ENCODE measurements around the gene ZBTB47. TPM values are rescaled to one million over a fixed set of nuclear protein-coding genes. Genes with fewer than 3 reads are reported as not detected.

Gene ZBTB47
- total RNA-seq, 3 donors from 2014 or later (not counting 1 experiment from before 2014, with no cell fraction given), result 2.1 to 3.0 (median 3.0) TPM

DNA sequence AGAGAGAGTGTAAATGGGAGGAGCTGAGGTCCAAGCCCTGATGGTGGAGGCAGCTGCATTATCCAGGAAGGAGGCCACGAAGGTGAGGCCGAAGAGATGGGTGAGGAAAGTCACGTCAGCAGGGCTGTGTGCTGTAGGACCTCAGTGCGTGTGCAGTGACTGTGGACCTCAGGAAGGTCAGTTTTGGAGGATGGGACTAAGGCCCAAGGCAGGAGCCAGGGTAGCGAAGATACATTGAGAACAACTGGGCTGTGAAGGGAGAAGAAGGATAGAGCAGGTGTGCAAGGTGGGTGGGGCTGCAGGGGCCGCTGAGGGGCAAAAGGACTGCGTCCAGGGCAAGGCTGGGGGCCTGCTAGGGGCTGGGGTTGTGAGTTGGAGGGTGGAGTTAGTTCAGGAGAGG, 36.7 kb downstream of the ZBTB47 start:
- intact Hi-C loops (cut with micrococcal nuclease), result no loop called here
- TF ChIP-seq, protein P1, sequence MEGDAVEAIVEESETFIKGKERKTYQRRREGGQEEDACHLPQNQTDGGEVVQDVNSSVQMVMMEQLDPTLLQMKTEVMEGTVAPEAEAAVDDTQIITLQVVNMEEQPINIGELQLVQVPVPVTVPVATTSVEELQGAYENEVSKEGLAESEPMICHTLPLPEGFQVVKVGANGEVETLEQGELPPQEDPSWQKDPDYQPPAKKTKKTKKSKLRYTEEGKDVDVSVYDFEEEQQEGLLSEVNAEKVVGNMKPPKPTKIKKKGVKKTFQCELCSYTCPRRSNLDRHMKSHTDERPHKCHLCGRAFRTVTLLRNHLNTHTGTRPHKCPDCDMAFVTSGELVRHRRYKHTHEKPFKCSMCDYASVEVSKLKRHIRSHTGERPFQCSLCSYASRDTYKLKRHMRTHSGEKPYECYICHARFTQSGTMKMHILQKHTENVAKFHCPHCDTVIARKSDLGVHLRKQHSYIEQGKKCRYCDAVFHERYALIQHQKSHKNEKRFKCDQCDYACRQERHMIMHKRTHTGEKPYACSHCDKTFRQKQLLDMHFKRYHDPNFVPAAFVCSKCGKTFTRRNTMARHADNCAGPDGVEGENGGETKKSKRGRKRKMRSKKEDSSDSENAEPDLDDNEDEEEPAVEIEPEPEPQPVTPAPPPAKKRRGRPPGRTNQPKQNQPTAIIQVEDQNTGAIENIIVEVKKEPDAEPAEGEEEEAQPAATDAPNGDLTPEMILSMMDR (IDR thresholded peaks at IDR 0.05), result no peak
- H3K4me1 Mint-ChIP-seq, result peaks cover 0 to 5% of the 10 kb centered on the region in 2 donors

DNA sequence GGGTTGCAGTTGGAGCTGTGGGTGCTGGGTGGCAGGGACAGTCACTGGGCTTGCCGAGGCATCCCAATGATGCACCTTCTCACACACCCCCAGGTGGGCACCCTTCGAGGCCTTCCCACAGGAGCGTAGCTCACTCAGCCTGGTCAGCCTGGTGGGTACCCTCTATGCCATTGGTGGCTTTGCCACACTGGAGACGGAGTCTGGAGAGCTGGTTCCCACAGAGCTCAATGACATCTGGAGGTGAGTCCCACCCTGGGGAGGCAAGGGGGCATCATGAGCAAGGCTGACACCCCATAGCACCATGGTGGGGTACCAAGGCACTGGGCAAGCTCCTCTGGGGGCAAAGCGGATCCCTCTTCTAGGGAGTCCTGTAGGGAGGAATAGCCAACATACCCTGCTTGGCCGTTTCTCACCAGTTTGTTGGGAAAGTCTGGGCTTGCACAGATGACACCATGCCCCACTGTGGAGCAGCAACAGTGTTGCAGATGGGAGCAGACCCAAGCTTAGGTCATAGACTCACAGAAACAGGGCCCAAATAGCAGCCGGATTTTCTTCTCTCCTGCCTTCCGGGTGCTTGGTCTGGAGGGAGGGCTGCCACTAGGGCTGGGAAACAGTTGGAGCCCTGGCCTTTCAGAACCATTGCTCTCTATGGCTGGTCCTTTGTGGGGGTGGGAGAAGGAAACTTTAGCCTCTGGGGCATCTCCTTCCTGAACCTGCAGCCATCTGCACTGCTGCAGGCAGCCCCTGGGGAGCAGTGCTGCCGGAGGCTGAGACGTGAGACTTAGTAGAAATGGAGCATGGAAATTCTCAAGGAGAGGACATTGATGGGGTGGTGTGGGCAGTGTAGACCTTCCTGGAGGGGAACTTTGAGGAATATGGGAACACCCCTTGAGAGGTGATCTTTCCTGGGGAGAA, 37.5 kb downstream of the ZBTB47 start:
- no peaks in the 10 kb centered on the region for H3K27me3 ChIP-seq (ENCODE audit: control insufficient read depth, insufficient read depth, low read length)
- intact Hi-C loops (cut with micrococcal nuclease), result no loop called here
- TF ChIP-seq, protein P1 (IDR thresholded peaks at IDR 0.05), result no peak
- H3K36me3 ChIP-seq (ENCODE audit: control insufficient read depth, insufficient read depth, low read length), result no peaks in the 10 kb centered on the region
- Mint-ChIP-seq H3K9me3 (no peaks in the 10 kb centered on the region), H3K36me3 (no peaks in the 10 kb centered on the region), H3K27me3 (ENCODE audit: low read depth in 2 of 2) (peaks cover 0 to 8% of the 10 kb centered on the region in 2 donors), H3K4me1 (peaks cover 0 to under 1% of the 10 kb centered on the region in 2 donors), H3K27ac (no peak overlapping the region), H3K4me3 (no peak overlapping the region)
- no peak for ATAC-seq
- H3K9me3 ChIP-seq (ENCODE audit: control insufficient read depth, insufficient read depth, low read length), result no peaks in the 10 kb centered on the region
- no peak for DNase-seq
- no peak overlapping the region for H3K27ac ChIP-seq (ENCODE audit: low read length)
- H3K4me3 ChIP-seq (ENCODE audit: low read length), result no peak overlapping the region
- WGBS (ENCODE audit: insufficient coverage), result 83% methylated on average over 10 of the region's 10 CpGs
- no peaks in the 10 kb centered on the region for H3K4me1 ChIP-seq (ENCODE audit: control insufficient read depth, insufficient read depth, low read length)

More for the DNA sequence above, 36.7 kb downstream of the ZBTB47 start:
- Histone ChIP-seq H3K36me3 (ENCODE audit: control insufficient read depth, insufficient read depth, low read length) (no peaks in the 10 kb centered on the region), H3K9me3 (ENCODE audit: control insufficient read depth, insufficient read depth, low read length) (no peaks in the 10 kb centered on the region), H3K4me3 (ENCODE audit: low read length) (no peak overlapping the region), H3K4me1 (ENCODE audit: control insufficient read depth, insufficient read depth, low read length) (no peaks in the 10 kb centered on the region), H3K27me3 (ENCODE audit: control insufficient read depth, insufficient read depth, low read length) (no peaks in the 10 kb centered on the region), H3K27ac (ENCODE audit: low read length) (no peak overlapping the region)
- WGBS (ENCODE audit: insufficient coverage), result 79% methylated on average over 7 of the region's 7 CpGs
- no peak for DNase-seq
- no peak overlapping the region for H3K27ac Mint-ChIP-seq
- H3K9me3 Mint-ChIP-seq, result no peaks in the 10 kb centered on the region
- no peak for ATAC-seq
- no peak overlapping the region for H3K4me3 Mint-ChIP-seq
- peaks cover 0 to 8% of the 10 kb centered on the region in 2 donors for H3K27me3 Mint-ChIP-seq (ENCODE audit: low read depth in 2 of 2)
- no peaks in the 10 kb centered on the region for H3K36me3 Mint-ChIP-seq

DNA sequence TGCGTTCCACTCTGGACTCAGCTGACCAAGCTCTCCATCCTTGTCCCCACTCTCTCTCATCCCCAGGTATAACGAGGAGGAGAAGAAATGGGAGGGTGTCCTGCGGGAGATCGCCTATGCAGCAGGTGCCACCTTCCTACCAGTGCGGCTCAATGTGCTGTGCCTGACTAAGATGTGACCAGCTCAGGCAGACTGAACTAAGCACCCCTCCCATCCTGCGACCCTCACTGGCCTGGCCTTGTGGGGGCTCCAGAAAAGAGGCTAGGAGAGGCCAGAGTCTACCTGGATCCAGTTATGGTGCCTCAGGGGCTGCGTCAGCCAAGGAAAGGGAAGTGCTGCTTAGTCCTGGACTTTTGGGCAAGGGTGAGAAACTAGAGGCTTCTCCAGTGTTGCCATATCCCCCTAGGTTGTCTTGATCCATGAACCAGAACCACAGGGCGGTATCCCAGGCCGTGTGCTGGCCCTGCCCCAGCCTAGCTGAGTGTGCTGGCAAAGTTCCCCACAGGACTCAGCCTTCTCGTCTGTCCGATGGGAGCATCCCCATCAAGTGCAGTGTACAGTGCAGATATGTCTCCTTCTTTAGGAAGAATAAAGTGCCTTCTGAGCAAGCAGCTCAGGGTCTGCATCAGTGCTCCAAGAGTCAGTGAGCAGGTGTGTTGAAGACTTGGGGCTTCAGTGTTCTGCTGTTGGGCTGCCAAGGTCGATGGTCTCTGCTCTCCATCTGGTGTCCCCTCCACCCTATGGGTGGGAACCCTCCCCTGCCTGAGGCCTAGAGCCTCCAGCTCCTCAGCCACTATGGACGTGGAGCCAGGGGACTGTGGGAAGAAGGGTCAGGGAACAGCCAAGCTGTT, 38.5 kb downstream of the ZBTB47 start:
- DNase-seq (no peak), ATAC-seq (no peak)
- H3K9me3 Mint-ChIP-seq, result no peaks in the 10 kb centered on the region
- Histone ChIP-seq H3K4me1 (ENCODE audit: control insufficient read depth, insufficient read depth, low read length) (no peaks in the 10 kb centered on the region), H3K27ac (ENCODE audit: low read length) (no peak overlapping the region), H3K36me3 (ENCODE audit: control insufficient read depth, insufficient read depth, low read length) (no peaks in the 10 kb centered on the region), H3K27me3 (ENCODE audit: control insufficient read depth, insufficient read depth, low read length) (no peaks in the 10 kb centered on the region), H3K4me3 (ENCODE audit: low read length) (no peak overlapping the region), H3K9me3 (ENCODE audit: control insufficient read depth, insufficient read depth, low read length) (no peaks in the 10 kb centered on the region)
- no peak overlapping the region for H3K4me3 Mint-ChIP-seq
- H3K27me3 Mint-ChIP-seq (ENCODE audit: low read depth in 2 of 2), result peaks cover 0 to 8% of the 10 kb centered on the region in 2 donors
- TF ChIP-seq, protein P1 (IDR thresholded peaks at IDR 0.05), result no peak
- no peak overlapping the region for H3K27ac Mint-ChIP-seq
- H3K36me3 Mint-ChIP-seq, result no peaks in the 10 kb centered on the region
- intact Hi-C loops (cut with micrococcal nuclease), result no loop called here
- WGBS (ENCODE audit: insufficient coverage), result 81% methylated on average over 12 of the region's 13 CpGs
- no peaks in the 10 kb centered on the region for H3K4me1 Mint-ChIP-seq

Measured in natural killer cell (primary cell).